Spleen (tissue), 11 donors: Measurements from ENCODE around the gene ROR1. TPM values are rescaled to one million over a fixed set of nuclear protein-coding genes. Genes with fewer than 3 reads are reported as not detected.
A peak's percentile ranks its signal among the peaks of the same experiment; 100 is the strongest.

ENCODE experiments used
- DNase-seq: peaks from one replicate; pipeline ENCODE4 v3.0.0-alpha.2; 2020
- H3K27ac ChIP-seq, 8 donors: fragments of 200-600 bp; sonication (generic) in 7 of 8; 1 replicate in 4 of 8; 2 replicates in 4 of 8; pipeline versions ENCODE4 v1.5.0 to v1.8.0; 2016 to 2021; ENCODE audit warnings: inconsistent platforms in 4 of 8, mild to moderate bottlenecking in 4 of 8, moderate library complexity in 1 of 8
- H3K27me3 ChIP-seq, 7 donors: fragments of 200-600 bp; sonication (generic) in 6 of 7; replicated peaks in 1 of 7; 1 replicate in 4 of 7; 2 replicates in 3 of 7; pipeline versions ENCODE4 v1.5.0 to v1.8.0; 2016 to 2021; ENCODE audit warnings: inconsistent platforms in 3 of 7, mild to moderate bottlenecking in 1 of 7
- H3K36me3 ChIP-seq, 6 donors: fragments of 200-600 bp; sonication (generic) in 5 of 6; 1 replicate in 4 of 6; 2 replicates in 2 of 6; pipeline versions ENCODE4 v1.5.0 to v1.8.0; 2016 to 2021; ENCODE audit warnings: inconsistent platforms in 2 of 6
- H3K4me1 ChIP-seq, 6 donors: fragments of 200-600 bp; sonication (generic) in 5 of 6; 1 replicate in 3 of 6; 2 replicates in 3 of 6; pipeline versions ENCODE4 v1.5.0 to v1.8.0; 2016 to 2021; ENCODE audit warnings: inconsistent platforms in 3 of 6
- H3K4me3 ChIP-seq, 8 donors: fragments of 200-600 bp; sonication (generic) in 7 of 8; 1 replicate in 4 of 8; 2 replicates in 4 of 8; pipeline versions ENCODE4 v1.5.0 to v1.8.0; 2016 to 2021; ENCODE audit warnings: inconsistent platforms in 4 of 8, mild to moderate bottlenecking in 4 of 8, moderate library complexity in 2 of 8
- H3K9me3 ChIP-seq, 8 donors: fragments of 200-600 bp; sonication (generic) in 7 of 8; 1 replicate in 4 of 8; 2 replicates in 4 of 8; pipeline versions ENCODE4 v1.5.0 to v1.8.0; 2016 to 2021; ENCODE audit warnings: inconsistent platforms in 4 of 8
- CTCF ChIP-seq, 11 experiments: fragments of 200-600 bp in 7 of 11; fragments of 450-650 bp in 4 of 11; sonication (generic) in 4 of 11; IDR thresholded peaks in 8 of 11; conservative IDR thresholded peaks in 3 of 11; 1 replicate in 7 of 11; 2 replicates in 4 of 11; pipeline versions ENCODE4 v1.4.0 to v1.8.0; 2016 to 2021; ENCODE audit warnings: antibody characterized with exemption in 11 of 11, inconsistent platforms in 4 of 11, mild to moderate bottlenecking in 1 of 11
- POLR2A ChIP-seq, 3 donors: fragments of 450-650 bp; IDR thresholded peaks; one replicate each; pipeline ENCODE4 v1.5.1; 2017; ENCODE audit warnings: antibody characterized with exemption in 3 of 3, mild to moderate bottlenecking in 1 of 3
- POLR2AphosphoS5 ChIP-seq, 3 donors: sonication (generic); formaldehyde crosslinking; IDR thresholded peaks; one replicate each; pipeline ENCODE4 v1.5.1; 2017; ENCODE audit warnings: antibody characterized with exemption in 3 of 3
- whole genome bisulfite sequencing, 5 donors: extraction: QIAGEN DNeasy Blood & Tissue Kit in 3 of 5; methylation state at CpG; one replicate each; pipeline versions ENCODE4 v1.1.5 to v1.1.7; 2013 to 2018; 5-methylcytosine and 5-hydroxymethylcytosine counted together
- intact Hi-C: fragments of 100-400 bp; cut with DNase I; formaldehyde crosslinking; loops from one replicate; pipeline ENCODE4 v1.15.0; 2023; ENCODE audit warnings: low total_unique reads
- polyA plus RNA-seq, 3 donors: library from polyadenylated mRNA; stranded (reverse); fragments of 200-250 nt; gene quantifications; one replicate each; pipeline ENCODE4 v1.2.1, GENCODE V29; 2013
- total RNA-seq, 7 donors: library from RNA; depleted of rRNA in 3 of 7; stranded (reverse); fragments of >200 nt in 3 of 7; fragmentation: NEBNext Ultra II Directional in 4 of 7; extraction: Animal tissue kit (Norgen Biotek cat#: 25700) in 4 of 7; gene quantifications; one replicate each; pipeline versions ENCODE4 v1.1.0 to v1.2.1, GENCODE V29; 2016 to 2021
- donor health status: healthy with polysubstance abuse.
- donor health status: DM: no; HTN: no; CAD: no; lungs with moderate emphysema.
- donor health status: DM: no; HTN: no; CAD: no.
- donor health status: Bipolar disorder and iron deficiency.
- donor health status: healthy.
- donor health status: DM: no; HTN: no; CAD: no.
- donor health status: DM: yes; HTN: yes; CAD: no.

Gene ROR1
- total and polyA plus RNA-seq, 10 donors, result 0.43 to 12.3 (median 6.4) TPM

GRCh38 chr1:63756839-63757238, 17.0 kb upstream of the ROR1 start:
- TF ChIP-seq CTCF (IDR thresholded peaks at IDR 0.05 in 8 of 11, conservative IDR thresholded peaks at IDR 0.05 in 3 of 11), result no peak
- no peak for TF ChIP-seq POLR2A (IDR thresholded peaks at IDR 0.05)
- no peak for TF ChIP-seq POLR2AphosphoS5 (IDR thresholded peaks at IDR 0.05)
- H3K4me3 ChIP-seq, result no peak overlapping the region
- no peak overlapping the region for H3K27ac ChIP-seq
- DNase-seq, result no peak
- intact Hi-C loops, result no loop called here
- no peaks in the 10 kb centered on the region for H3K36me3 ChIP-seq
- H3K9me3 ChIP-seq, result no peaks in the 10 kb centered on the region
- H3K4me1 ChIP-seq, result no peaks in the 10 kb centered on the region
- H3K27me3 ChIP-seq, result no peaks in the 10 kb centered on the region

- H3K27ac ChIP-seq, result no peak overlapping the region
- intact Hi-C loops, result no loop called here
- H3K27me3 ChIP-seq, result no peaks in the 10 kb centered on the region
- no peak for DNase-seq
- H3K36me3 ChIP-seq, result no peaks in the 10 kb centered on the region
- TF ChIP-seq CTCF (IDR thresholded peaks at IDR 0.05 in 8 of 11, conservative IDR thresholded peaks at IDR 0.05 in 3 of 11) (no peak), POLR2AphosphoS5 (IDR thresholded peaks at IDR 0.05) (no peak), POLR2A (IDR thresholded peaks at IDR 0.05) (no peak)
- H3K9me3 ChIP-seq, result no peaks in the 10 kb centered on the region
- no peak overlapping the region for H3K4me3 ChIP-seq
- H3K4me1 ChIP-seq, result no peaks in the 10 kb centered on the region
Measured at GRCh38 chr1:63757334-63757733, 16.5 kb upstream of the ROR1 start.

GRCh38 chr1:63758791-63759190, 15.0 kb upstream of the ROR1 start:
- no peak for DNase-seq
- TF ChIP-seq POLR2A (IDR thresholded peaks at IDR 0.05), result no peak
- no peak for TF ChIP-seq POLR2AphosphoS5 (IDR thresholded peaks at IDR 0.05)
- TF ChIP-seq CTCF (IDR thresholded peaks at IDR 0.05 in 8 of 11, conservative IDR thresholded peaks at IDR 0.05 in 3 of 11), result no peak
- no peaks in the 10 kb centered on the region for H3K4me1 ChIP-seq
- H3K27me3 ChIP-seq, result no peaks in the 10 kb centered on the region
- H3K36me3 ChIP-seq, result no peaks in the 10 kb centered on the region
- H3K9me3 ChIP-seq, result peaks cover 0 to 4% (median 0%) of the 10 kb centered on the region in 8 donors
- no peak overlapping the region for H3K4me3 ChIP-seq
- 55 to 86% (median 67%) methylated on average over 6 of the region's 6 CpGs for WGBS, 5 donors
- H3K27ac ChIP-seq, result peak overlapping the region in 1 of 8 donors; percentile 20
- intact Hi-C loops, result no loop called here

GRCh38 chr1:63759778-63760177, 14.0 kb upstream of the ROR1 start:
- no peak for DNase-seq
- Histone ChIP-seq H3K4me1 (no peaks in the 10 kb centered on the region), H3K27ac (no peak overlapping the region), H3K4me3 (no peak overlapping the region), H3K27me3 (no peaks in the 10 kb centered on the region), H3K9me3 (peaks cover 0 to 4% (median 0%) of the 10 kb centered on the region in 8 donors), H3K36me3 (no peaks in the 10 kb centered on the region)
- TF ChIP-seq POLR2AphosphoS5 (IDR thresholded peaks at IDR 0.05), result no peak
- intact Hi-C loops, result no loop called here

- H3K9me3 ChIP-seq, result no peaks in the 10 kb centered on the region
- no peak for DNase-seq
- no peak overlapping the region for H3K27ac ChIP-seq
- peaks cover 0 to 25% (median 20%) of the 10 kb centered on the region in 6 donors for H3K4me1 ChIP-seq
- 73 to 88% (median 80%) methylated on average over 1 of the region's 1 CpG for WGBS, 5 donors
- H3K27me3 ChIP-seq, result peaks cover 0 to 42% (median 23%) of the 10 kb centered on the region in 7 donors
- H3K4me3 ChIP-seq, result no peak overlapping the region
- no peak for TF ChIP-seq CTCF (IDR thresholded peaks at IDR 0.05 in 8 of 11, conservative IDR thresholded peaks at IDR 0.05 in 3 of 11)
- no peak for TF ChIP-seq POLR2AphosphoS5 (IDR thresholded peaks at IDR 0.05)
- TF ChIP-seq POLR2A (IDR thresholded peaks at IDR 0.05), result no peak
- intact Hi-C loops, result loop anchor here (5.0 to 10.0 kb wide), 2 partner anchors 144 to 367 kb away; no protein-coding TSS in a partner anchor
- H3K36me3 ChIP-seq, result no peaks in the 10 kb centered on the region
Measured at GRCh38 chr1:63770381-63770780, 3.4 kb upstream of the ROR1 start.
